OCI-M2 (cell line): Measurements from ENCODE around the gene RFC5.
"Not testable (repeated sequence)": the region's sequence is repeated elsewhere in the genome, so short reads cannot be mapped to it uniquely, and the experiment has no call there.

ENCODE experiments used
- DNase-seq: peaks from one replicate; lab custom pipeline; 2025; ENCODE audit not compliant: unreplicated experiment; lab: John Stamatoyannopoulos, UW

RFC5 gene

DNA sequence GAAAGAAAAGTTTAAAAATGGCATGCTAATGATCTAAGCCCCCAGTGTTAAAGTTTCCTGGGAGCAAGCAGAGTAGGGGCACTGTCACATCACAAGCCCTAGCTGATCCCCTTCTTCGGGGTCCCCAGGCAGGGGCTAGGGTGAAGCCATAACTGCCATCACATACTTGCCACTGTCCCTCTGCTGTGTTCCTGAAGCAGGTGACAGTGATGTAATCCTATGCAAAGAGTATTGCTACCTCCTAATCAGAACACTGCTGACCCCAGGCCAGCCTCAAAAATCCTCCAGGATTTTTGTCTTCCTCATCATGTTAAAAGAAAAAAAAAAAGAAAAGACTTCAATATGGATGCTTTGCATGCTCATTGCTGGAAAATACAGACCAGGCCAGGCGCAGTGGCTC lies 1.2 kb upstream of the RFC5 start:
- DNase-seq, result no peak

DNA sequence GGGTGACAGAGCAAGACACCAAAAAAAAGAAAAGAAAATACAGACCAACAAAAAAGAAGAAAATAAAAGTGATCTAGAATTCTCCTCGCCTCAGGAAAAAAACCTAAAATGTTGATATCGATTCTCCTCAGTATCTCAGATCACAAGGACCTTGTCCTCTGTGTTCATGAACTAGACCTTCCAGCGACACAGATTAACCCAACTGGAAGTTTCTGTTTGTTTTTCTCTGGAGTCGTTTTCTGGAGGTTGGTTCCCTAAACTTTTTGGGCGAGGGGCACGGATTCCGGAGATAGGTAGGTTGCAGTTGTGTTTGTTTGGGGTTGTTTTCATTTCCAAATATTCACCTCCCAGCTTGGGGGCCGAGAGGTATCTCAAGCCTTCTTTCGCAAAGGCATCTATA lies 559 bp upstream of the RFC5 start:
- no peak for DNase-seq

DNA sequence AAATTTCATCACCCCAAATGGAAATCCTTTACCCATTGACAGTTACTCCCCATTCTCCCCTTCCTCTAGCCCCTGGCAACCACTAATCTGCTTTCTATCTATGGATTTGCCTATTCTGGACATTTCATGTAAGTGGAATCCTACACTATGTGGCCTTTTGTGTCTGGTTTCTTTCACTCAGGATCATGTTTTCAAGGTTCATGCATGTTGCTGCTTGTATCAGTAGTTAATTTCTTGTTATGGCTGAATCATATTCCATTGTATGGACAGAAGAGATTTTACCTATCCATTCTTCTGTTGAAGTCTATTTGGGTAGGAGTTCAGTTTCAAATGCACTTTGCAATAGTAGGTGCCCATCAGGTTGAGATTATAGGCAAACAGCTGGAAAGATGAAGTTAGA lies 1.4 kb downstream of the RFC5 start:
- DNase-seq, result no peak

DNA sequence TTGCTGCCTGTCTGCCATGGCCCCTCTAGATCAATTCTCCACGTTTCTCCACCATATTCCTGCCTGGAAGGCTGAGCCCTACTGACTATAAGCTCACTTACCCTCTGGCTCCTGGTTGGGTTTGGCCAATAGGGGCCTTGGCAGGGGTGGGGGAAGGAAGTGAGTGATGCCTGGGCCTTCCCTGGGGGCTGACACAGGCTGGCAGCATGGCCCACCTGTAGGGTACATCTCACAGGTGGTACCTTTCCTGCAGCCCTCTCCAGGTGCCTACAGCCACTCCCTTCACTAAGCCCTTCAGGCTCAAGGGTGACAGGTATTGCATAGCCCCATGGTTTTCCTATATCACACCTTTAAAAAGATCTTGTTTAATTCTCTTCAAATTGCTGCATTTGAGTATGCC lies 3.5 kb downstream of the RFC5 start:
- DNase-seq, result no peak

DNA sequence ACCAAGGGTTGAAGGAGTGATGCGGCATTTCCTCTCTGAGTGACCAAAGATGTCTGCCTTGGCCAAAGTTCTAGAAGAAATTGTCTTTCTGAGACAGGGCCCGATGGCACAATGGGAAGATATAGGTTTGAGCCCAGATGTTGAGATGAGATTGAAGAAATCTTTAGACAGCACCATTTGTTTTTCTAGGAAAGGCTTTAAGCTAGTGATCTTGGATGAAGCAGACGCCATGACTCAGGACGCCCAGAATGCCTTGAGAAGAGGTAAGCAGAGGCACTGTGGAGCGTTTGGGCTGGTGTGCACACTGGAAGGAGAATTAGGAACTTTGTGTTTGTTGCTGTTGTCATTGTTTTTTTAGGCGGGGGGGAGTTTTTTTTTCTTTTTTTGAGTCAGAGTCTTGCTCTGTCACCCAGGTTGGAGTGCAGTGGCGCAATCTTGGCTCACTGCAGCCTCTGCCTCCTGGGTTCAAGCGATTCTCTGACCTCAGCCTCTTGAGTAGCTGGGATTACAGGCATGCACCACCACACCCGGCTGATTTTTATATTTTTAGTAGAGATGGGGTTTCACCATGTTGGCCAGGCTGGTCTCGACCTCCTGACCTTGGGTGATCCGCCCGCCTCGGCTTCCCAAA lies 5.7 kb downstream of the RFC5 start:
- DNase-seq, result not testable (repeated sequence)

DNA sequence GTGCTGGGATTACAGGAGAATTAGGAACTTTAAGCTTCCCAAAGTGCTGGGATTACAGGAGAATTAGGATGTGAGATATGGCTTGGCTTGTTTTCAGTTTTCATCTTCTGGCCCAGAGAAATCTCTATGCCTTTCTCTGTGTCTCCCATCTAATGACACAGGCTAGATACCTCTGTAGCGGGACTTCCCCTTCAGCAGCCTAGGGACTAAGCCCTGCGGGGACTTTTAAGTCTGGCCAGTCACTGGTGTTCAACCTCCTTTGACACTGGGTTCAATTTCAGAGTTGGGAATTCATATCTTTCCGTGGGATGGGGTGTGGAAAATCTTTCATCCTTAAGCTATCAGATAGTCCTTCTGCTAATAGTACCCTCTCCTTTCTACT lies 6.2 kb downstream of the RFC5 start:
- no peak for DNase-seq

DNA sequence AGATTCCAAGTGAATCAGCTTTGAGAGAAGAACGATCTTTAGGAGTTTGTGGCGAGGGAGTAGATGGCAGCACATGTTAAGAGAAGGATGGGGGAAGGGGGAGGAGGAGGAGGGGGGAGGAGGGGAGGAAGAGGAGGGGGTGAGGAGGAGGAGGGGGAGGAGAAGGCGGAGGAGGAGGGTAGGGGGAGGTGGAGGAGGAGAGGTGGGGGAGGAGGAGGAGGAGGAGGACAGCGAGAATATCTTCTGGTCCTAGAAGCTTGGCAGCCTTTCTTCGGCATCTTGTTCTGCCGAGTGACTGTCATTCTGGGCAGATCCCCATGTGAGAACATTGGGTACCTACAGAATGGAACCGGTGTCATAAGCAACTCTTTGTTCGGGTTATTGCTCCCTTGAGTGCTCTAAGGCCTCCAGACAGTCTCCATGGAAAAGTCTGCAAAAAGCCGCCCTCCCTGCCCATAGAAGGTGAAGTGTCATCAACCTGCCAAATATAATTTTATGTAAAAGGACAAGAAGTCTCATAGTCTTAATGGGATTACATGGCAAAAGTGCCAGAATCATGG lies 6.9 kb downstream of the RFC5 start:
- no peak for DNase-seq

DNA sequence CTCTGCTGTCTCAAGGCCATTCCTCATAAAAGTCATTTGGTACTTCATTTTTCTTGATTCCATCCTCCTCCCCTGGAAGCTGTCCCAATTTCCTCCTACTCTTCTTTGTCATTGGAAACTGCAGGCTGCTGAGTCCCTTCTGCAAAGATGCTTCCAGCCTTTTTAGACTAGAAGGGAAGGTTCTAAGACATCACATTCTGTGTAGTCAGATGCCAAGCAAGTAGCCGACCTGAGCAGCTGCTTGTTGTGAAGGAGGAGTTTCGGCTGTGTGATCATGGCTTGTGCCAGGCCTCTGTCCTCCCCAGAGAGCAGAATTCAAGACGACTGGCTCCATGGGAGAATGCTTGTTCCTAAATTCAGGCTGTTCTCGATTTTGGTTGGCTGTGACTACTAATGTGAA lies 8.7 kb downstream of the RFC5 start:
- no peak for DNase-seq

DNA sequence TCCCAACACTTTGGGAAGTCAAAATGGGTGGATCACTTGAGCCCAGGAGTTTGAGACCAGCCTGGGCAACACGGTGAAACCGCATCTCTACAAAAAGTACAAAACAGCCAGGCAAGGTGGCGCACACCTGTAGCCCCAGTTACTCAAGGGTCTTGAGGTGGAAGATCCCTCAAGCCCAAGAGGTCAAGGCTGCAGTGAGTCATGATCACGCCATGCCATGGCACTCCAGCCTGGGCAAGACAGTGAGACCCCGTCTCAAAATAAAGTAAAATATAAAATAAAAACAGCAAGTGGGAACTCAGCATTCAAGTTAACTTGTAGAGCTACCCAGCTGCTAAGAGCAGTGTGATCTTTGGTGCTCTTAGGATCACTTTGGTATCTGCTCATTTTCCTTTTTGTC lies 12.7 kb downstream of the RFC5 start:
- no peak for DNase-seq

DNA sequence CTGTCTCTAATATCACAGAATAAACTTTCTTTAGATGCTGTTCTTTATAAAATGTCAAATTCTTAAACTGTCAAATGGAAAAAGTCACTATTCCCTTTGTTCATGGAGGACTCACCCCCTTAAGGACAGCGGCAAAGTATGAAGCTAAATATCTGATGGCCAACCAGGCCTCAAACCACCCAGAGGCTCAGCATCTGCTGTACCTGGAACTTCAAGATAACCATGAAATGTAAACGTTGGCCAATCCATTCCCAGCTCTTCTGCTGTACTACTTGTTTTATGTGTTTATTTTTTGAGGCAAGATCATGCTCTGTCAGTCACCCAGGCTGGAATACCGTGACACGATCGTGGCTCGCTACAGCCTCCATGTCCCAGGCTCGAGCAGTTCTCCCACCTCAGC lies 15.7 kb downstream of the RFC5 start:
- no peak for DNase-seq

DNA sequence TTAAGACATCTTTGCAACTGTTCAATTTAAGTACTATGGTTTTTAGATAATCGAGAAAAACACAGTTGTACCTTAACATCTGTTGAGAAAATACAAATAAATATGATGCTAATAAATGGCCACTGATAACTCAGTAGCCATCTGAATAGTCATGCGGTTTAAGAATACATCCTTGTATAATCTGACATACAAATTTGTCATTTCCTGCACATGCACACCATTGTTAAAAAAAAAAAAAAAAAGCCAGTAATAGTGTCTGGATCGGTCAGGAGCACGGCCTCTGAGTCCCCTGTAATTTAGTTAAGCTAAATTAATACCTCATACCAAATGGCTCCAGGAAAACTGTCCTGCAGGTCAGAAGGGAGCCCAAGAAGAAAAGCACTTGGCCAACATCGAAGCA lies 16.8 kb downstream of the RFC5 start:
- no peak for DNase-seq

DNA sequence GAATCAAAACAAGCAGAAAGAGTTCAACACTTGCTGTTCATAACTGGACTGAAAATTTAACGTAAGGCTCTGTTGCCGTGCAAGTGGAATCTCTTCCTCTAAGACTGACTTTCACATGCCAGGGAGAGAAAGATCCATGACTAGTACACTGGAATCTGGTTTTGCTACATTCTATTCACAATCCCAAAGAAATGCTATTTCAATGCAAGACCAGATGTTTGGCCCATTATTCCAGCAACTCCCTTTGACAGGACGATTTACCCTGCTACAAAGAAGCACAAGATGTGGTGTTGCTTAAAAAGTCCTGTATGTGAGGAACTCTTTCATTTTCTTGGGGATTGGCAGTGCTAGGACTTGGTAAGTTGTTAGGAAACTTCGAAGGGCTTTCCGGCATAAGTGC lies 17.4 kb downstream of the RFC5 start:
- DNase-seq, result no peak

DNA sequence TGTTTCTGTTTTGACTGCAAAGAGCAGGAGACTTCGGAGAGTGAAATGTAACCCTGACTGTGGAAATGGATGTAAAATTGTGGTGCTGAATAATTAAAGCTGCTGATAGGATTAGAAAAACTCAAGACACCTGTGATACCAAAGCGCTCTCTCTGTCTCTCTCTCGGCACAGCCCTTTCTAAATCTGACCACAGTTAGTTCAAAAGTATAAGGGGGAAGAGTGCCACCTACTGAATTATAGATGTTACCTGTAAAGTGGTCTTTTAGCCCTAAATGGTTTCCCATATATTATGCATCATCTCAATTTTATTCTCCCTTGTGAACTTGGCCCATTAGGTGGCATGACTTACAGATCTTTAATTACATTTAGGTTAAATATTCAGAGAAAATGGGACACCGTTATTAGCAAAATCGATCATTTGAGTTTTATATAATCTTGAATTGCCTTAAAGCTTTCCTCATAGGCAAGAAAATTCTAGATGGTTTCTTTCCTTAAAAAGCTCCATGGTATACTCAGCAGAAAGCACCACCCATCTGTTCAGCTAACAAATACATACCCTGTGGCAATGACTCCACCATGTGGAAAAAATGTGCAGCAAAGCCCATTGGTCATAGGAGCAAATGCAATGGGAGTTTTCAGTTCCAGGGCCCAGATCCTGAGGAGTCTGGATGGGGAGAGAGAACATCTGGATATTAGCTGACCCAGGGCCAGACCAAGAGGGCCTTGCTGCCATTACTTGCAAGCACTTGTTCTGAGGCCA lies 18.1 kb downstream of the RFC5 start:
- DNase-seq, result no peak

DNA sequence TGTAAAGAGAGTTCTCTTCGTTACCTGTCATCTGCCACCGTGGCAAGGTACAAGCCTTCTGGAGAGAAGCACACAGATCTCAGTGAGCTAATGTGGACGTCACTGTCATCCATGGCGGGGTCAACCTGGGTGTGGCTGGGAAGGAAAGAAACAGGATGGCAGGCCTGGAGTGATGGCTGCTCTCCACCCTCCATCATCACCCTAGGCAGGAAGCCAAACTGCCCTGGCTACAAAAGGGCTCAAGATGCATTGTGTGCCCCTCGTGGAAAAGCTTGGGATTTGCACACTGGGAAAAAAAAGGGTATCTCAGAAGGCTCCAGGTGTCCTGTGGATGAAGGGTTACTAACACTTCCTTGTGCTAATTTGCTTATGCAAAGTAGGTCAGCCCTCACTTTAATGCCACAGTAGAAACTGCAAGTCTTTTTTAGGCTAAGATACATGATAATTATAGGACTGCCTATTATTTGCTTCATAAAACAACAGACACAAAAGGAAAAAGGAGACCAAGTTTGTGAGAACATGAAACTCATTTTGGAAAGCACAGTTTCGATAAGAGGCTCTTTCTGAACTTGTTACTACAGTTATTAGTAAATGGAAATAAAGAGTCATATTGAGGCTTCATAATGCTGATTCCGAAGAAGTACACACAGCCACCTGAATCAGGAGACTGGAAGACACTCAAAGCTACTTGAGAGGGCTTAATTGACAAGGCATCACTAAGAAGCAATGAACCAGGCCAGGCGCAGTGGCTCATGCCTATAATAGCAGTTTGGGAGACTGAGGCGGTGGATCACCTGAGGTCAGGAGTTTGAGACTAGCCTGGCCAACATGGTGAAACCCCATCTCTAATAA lies 18.9 kb downstream of the RFC5 start:
- no peak for DNase-seq

DNA sequence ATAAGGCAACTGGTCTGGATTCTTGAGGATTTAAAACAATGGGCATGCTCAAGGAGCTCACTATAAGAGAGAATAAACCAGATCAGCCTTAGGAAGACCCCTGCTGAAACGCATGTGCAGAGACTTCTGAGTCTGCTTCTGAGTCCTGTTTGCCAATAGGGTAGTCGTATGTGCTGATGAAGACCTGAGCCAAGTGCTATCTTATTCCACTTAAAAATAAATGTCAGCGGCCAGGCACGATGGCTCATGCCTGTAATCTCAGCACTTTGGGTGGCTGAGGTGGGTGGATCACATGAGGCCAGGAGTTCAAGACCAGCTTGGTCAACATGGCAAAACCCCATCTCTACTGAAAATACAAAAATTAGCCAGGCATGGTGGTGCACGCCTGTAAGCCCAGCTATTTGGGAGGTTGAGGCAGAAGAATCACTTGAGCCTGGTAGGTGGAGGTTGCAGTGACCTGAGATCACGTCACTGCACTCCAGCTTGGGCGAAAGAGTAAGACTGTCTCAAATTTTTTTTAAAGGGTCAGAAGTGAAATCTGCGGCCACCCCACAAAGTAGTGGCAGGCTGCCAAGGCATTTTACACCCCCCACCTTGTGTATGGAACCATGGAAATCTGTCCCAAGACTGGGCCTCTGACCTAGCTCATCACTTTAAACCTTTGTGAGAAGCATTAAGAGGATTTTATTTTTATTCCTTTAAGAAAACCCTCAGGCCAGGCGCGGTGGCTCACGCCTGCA lies 20.3 kb downstream of the RFC5 start:
- DNase-seq, result no peak

DNA sequence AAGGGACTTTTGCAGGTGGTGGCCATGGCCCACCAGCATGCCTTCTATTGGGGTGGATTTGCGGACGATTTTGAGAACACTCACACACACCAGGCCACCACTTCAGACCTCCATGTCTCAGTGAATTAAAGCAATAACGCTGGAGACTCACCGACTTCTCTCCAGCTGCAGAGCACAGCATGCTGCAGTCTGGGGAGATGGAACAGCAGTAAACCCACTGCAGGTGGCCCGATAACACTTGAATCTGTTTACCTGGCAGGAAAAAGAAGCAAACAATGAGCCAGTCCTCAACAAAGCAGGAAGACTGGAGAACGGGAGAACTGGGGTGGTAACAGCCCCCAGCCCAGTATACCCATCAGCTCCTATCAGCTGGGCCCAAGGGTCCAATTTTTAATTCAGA lies 21.6 kb downstream of the RFC5 start:
- no peak for DNase-seq

DNA sequence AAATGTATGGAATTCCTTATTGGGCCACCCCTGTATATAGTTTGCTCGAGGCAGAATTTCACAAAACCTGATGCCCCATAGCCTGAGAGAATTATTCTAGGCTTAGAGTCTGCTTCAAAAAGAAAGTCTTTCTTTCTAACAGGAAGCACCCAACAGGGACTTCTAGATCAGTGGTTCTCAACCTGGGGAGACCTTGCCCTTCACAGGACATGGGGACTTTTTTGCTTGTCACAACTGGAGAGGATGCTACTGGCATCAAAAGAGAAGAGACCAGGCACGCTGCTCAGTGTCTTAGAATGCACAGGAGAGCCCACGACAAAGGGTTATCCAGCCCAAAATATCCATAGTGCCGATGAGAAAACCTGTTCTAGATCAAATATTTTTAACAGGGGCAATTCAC lies 25.6 kb downstream of the RFC5 start:
- no peak for DNase-seq

DNA sequence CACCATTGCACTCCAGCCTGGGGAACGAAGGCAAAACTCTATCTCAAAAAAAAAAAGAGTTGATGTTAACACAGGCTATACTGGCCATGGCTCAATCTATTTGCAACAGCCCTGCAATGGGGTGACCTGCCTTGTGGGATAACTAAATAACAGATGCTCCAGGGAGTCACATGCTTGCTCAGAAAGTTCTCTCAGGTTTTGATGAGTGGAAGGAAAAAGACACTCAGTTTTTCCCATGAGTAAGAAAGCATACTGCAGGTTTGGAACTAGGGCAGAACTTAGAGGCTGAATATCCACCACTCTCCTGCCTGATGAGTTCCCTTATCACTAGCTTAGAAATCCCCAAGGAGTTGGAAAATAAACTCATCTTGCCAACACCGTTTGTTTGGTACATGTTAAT lies 27.6 kb downstream of the RFC5 start:
- no peak for DNase-seq

DNA sequence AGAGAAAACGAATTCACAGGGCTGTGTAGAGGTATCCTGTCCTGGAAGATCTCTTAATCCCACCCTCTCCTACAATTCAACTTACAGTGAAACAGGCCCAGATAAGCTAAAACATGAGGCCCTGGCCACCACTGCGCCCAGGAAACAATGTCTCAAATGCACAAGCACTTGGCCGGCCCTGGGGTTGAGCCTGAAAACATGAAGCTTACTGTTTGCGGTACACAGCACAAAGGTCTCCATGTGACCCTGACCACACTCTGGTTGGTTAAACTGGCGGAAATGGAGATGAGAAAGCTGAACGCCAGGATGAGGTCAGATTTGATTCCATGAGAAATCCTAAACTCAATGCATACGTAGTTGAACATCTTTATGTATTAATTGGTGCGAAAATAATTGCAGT lies 28.1 kb downstream of the RFC5 start:
- no peak for DNase-seq

DNA sequence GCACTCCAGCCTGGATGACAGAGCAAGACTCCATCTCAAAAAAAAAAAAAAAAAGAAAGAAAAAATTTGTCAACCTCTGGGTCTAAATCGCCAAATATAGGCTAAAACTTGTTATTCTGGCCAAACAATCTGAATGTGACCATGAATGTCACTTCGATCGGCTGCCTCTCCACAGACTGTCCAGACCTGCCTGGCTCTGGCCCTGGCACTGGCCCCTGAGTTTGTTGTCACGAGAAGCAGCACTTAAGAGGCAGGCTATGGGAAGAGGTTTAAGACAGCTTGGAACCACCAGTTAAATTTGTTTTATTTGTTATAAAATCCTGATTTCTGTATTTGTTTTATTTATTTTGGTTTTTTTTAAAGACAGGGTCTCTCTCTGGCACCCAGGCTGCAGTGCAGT lies 29.9 kb downstream of the RFC5 start:
- DNase-seq, result no peak
